G401 (cell line): ENCODE data around the gene FAM25A. TPM values are rescaled to one million over a fixed set of nuclear protein-coding genes. Genes with fewer than 3 reads are reported as not detected.

Experiments
- DNase-seq: peaks from one replicate; pipeline ENCODE4 v3.0.0-alpha.2; 2015; ENCODE audit warnings: low spot score
- in situ Hi-C: cut with HindIII; loops from 2 replicates; pipeline ENCODE4 v1.10.0; 2016; ENCODE audit warnings: low sequenced_read_pairs, mixed read lengths
- total RNA-seq: library from RNA; depleted of rRNA; stranded (reverse); fragments of >200 nt; shearing (Covaris generic); gene quantifications from 2 replicates; pipeline ENCODE4 v1.2.3, GENCODE V29; 2014; rRNA removed

Gene FAM25A
- total RNA-seq, 1 experiment from 2014 or later = not detected

- in situ Hi-C loops = no loop called here
- DNase-seq = no peak
Observed at GRCh38 chr10:87053577-87054181, 33.6 kb downstream of the FAM25A start.

- in situ Hi-C loops = no loop called here
- DNase-seq = no peak
Observed at GRCh38 chr10:87054373-87055295, 34.5 kb downstream of the FAM25A start.

- peak; percentile 28 for DNase-seq
- in situ Hi-C loops = no loop called here
Observed at GRCh38 chr10:87058171-87058570, 38.1 kb downstream of the FAM25A start.

GRCh38 chr10:87059401-87059800, 39.3 kb downstream of the FAM25A start:
- DNase-seq = no peak
- in situ Hi-C loops = no loop called here

- DNase-seq = no peak
- in situ Hi-C loops = no loop called here
Observed at GRCh38 chr10:87060280-87060928, 40.3 kb downstream of the FAM25A start.

GRCh38 chr10:87064651-87065050, 44.6 kb downstream of the FAM25A start:
- peak; percentile 19 for DNase-seq
- in situ Hi-C loops = no loop called here

- DNase-seq = no peak
- in situ Hi-C loops = no loop called here
Observed at GRCh38 chr10:87066178-87066577, 46.1 kb downstream of the FAM25A start.

- in situ Hi-C loops = no loop called here
- DNase-seq = no peak
Observed at GRCh38 chr10:87066865-87067264, 46.8 kb downstream of the FAM25A start.

GRCh38 chr10:87068281-87068680, 48.2 kb downstream of the FAM25A start:
- in situ Hi-C loops = no loop called here
- DNase-seq = no peak

GRCh38 chr10:87072449-87072848, 52.4 kb downstream of the FAM25A start:
- in situ Hi-C loops = no loop called here
- DNase-seq = no peak

Other genes starting within 250 kb of the FAM25A start
- 7.2 and 9.7 TPM in 2 replicates for gene MMRN2, start 62.7 kb upstream of the FAM25A start, total RNA-seq
- gene SNCG, start 61.7 kb upstream of the FAM25A start, total RNA-seq = 53.5 and 71.1 TPM in 2 replicates
- gene ADIRF, start 51.8 kb upstream of the FAM25A start, total RNA-seq = not detected in 2 replicates
- gene GLUD1, start 74.5 kb downstream of the FAM25A start, total RNA-seq = 192 and 208 TPM in 2 replicates
- 35.4 and 41.5 TPM in 2 replicates for gene SHLD2, start 74.9 kb downstream of the FAM25A start, total RNA-seq
- gene NUTM2A, start 205.2 kb downstream of the FAM25A start, total RNA-seq = not detected in 2 replicates